A549 treated with DMSO at 1 μM for 4 hours (cell line): ENCODE results near the gene ABCG4. TPM values are rescaled to one million over a fixed set of nuclear protein-coding genes. Genes with fewer than 3 reads are reported as not detected.

Experiments used
- total RNA-seq: library from RNA; stranded (reverse); fragments of 200-300 nt; extraction: Qiagen RNA extraction; gene quantifications from 5 replicates; pipeline ENCODE4 v1.2.3, GENCODE V29; 2022; ENCODE audit warnings: low read depth

The ABCG4 gene
- 0.19 to 0.36 TPM (median 0.25 TPM) in 5 replicates for total RNA-seq

DNA sequence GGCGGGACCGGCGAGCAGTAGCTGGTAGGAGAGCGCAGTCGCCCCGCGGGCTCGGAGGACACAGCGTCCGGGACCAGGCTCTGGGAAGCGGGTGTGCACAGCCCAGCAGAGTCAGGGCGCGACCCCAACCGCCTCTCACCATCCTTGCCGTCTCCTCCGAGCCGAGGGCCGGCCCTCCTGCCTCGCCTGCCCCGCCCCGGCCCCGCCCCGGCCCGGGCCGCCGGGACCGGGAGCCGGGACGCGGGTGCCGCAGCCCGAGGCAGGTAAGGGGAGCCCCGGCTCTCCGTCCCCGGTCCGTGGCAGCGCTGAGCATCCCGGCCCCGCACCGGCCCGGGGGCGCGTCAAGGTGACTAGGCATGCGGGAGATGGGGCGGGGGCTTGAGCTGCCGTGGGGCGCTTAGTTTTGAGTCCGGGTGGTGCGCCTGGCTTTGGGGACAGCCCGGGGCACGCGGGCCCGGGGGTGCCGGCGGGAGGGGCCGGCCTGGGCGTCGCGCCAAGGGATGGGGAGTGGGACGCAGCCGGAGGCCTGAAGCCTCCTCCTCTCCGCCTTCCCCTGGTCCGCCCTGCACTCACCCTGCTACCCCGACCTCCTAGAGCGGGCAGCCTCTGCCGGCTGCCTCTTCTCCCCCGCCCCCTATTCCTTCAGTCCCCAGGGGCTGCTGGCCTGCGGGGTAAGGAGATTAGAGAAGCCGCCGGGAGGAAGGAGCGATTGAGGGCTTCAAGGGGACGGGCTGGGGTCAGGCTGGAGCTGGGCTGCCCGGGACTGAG lies at the start of gene ABCG4:
Gene ABCG4 (plus strand): TSS at position 35 of the 768 bp plus-strand sequence. CDS start 914 bp downstream, outside the sequence.

DNA sequence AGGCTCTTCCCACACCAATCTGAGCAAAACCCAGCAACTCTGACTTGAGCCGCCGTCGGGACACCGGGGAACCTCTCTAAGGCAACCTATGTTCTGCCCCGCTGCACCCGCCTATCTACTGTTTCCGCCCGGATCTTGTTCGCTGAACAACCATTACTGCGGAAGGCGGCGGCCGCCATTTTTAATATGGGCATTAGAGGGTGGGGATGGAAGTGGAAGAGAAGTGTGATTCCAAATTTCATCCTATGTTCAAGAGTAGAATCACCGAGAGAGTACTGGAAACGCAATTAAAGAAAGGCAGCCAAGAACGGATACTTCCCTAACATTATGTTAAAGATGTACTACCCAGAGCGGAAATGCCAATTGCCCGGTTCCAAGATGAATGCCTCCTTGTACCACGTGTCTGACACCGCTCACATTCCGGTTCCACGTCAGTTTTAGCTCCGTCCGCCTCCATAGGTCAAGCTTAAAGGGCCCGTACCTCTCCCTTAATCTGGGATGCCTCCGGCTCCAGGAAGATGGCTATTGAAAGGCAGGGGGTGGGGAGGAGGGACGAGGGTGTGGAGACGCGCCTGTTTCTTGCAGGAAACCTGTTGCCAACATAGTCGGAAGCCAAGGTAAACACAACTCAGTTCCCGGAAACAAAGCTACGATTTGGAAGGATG lies 47.0 kb upstream of the ABCG4 start, which contains the start of gene DPAGT1:
Gene DPAGT1 (minus strand): TSS at position 95 of the 665 bp plus-strand sequence. CDS start 198 bp downstream, outside the sequence.

DNA sequence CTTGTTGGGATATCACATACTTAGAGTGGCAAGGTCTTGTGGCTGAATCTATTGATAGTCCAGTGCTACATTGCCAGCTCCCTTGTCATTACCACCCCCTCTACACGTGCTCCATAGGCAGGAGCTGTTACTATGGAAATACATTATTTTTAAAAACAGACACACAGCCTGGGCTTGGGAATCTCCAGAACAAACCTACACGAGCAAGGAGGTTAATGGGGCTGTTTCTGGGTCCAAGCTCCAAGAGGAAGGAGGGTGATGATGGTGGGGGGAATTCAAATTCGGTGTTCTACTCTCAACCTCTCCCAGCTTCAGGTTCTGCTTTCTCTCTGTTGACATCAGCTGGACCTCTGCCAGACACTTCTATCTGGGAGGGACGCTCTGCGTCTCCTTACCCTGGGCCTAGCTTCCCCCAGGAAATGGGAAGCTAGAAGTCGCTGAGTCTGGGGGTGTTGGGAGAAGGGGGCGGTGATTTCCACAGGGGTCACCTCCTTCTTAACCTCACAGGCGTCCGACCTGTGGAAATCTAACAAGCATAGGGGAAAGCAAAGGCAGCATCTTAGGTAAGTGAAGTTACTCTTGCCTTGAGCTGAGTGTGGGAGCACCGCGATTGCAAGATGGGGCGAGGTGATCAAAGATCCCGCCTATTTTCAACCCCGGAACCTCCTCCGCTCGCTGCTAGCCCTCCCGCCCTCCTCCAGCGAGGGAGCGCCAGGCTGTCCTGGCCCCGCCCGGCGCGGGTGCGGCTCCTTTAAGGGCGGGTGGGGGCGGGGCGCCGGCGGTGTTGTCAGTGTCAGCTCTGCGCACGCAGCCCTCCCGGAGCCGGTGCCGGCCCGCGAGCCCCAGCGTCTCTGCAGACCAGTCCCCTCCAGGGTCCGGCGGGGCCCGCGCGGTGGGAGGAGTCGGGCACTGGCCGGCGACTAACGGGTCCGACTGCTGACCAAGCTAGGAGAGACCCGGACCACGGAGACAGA lies 42.0 kb upstream of the ABCG4 start, which contains the start of gene C2CD2L:
Gene C2CD2L (plus strand): TSS at position 781 of the 974 bp plus-strand sequence. CDS start 398 bp downstream, outside the sequence.

DNA sequence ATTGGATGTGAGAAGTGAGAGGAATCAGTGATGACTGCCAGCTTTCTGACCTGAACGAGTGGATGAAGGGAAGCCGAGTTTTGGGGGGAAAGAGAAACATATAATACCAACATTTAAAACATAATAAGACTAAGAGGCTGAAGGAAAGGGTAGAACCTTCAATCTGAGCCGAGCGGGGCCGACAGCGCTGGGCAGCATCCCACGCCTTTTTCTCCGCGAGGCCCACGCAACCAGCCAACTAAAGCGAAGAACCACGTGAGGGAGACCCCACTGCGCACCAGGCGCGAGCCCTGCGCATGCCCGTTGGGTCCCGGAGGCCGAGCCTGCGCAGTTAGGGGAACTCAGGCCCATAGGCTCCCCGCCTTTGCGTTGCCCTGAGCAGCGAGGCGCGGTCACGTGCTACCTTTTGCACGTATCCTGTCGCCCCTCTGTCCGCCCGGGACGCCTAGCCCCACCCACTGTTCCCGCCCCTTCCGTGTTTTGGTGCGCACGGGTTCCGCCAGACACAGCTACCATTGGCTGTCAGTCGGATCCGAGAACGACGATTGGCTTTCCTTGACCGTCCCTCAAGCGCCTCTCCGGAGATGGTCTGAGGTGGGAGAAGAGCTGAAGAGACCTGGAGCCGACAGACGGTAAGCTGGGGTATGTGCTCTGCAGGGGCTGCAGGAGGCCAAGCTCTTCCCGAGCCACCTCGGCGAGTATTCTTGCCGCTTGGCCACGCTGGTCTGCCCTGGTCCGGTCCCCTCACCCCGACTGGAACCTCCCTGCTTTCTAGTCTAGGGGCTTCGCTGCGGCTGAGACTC lies 27.6 kb upstream of the ABCG4 start, which contains the start of gene HINFP:
Gene HINFP (plus strand): TSS at position 573 of the 803 bp plus-strand sequence. CDS start 5,365 bp downstream, outside the sequence.

DNA sequence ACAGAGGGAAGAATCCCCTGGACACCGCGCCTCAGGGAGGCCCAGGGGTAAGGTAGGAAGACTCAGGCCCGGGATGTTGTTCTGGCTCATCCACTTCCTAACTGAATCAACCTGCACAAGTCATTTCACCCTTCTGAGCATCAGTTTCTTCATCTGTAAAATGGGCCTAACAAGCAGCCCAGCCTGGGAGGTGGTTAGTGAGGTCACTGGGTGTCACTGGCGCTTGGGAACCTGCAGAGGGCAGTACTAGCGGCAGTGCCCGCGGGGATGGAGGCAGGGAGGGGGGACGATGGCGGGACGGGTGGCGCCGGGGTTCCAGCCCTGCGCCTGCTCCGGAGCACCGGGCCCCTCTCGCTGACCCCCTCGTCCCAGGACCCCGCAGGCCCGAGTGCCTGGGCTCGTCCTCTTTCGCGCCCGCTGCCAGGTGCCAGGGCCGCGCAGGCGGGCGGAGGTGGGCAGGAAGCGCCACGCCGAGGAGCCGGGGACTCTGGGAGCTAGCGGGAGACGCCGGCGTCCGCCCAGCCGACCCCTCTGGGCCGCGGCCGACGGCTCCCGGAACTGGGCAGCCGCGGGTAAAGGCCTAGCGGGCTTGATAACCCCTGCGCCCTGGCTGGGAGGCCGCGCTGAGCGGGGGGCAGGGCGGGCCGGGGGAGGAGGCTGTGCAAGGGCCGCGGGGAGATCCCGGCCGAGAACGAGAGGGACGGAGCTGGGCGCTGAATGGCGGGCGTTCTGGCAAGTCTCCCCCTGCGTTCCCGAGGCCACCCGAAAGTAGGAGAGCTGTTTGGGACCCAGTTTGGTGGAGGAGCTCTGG lies 19.8 kb downstream of the ABCG4 start, which contains the start of gene NLRX1:
Gene NLRX1 (plus strand): TSS at position 255 of the 811 bp plus-strand sequence. CDS start 2,679 bp downstream, outside the sequence.

DNA sequence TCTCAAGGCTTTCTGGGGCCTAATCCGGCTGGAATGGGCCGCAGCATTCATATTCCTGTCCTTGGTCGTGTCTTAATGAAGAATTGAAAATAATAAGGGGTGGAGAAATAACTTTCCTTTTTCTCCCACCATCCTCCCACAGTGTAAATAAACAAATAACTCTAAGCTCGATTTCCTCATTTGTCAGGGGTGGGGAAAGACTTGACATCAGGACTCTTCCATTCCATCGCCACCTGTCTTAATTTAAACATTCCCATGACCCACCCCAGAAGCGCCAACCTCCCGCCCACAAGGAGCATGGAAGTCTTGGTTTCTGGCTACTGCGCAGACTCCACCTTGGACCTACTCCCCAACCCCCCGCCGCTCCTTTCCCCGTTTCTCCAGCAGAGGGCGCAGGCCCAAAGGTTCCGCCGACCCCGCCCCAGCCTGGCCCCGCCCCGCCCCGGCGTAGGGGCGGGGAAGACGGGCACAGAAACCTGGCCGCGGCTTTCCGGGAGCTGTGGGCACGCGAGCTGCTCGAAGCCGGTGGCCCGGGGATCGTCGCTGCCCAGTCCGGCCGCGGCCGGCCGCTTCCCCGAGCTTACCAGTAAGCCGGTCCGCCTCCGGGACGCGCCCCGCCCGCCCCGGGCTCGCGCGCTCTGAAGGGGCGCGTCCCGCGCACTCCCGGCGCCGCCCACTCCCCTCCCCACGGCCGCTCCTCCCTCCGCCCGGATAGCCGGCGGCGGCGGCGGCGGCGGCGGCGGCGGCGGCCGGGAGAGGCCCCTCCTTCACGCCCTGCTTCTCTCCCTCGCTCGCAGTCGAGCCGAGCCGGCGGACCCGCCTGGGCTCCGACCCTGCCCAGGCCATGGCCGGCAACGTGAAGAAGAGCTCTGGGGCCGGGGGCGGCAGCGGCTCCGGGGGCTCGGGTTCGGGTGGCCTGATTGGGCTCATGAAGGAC lies 57.0 kb downstream of the ABCG4 start, which contains the start of gene CBL:
Gene CBL (plus strand): TSS at position 766 of the 937 bp plus-strand sequence. CDS start 79 bp downstream, at position 845.

Other genes with a start within 250 kb of the ABCG4 start
- 86.6 to 141 TPM (median 122 TPM) in 5 replicates for gene BCL9L, start 223.1 kb upstream of the ABCG4 start, total RNA-seq
- 0.53 to 0.94 TPM (median 0.81 TPM) in 5 replicates for gene UPK2, start 192.8 kb upstream of the ABCG4 start, total RNA-seq
- gene FOXR1, start 177.3 kb upstream of the ABCG4 start, total RNA-seq: not detected in 5 replicates
- 10.0 to 18.0 TPM (median 11.3 TPM) in 5 replicates for gene CENATAC, start 150.9 kb upstream of the ABCG4 start, total RNA-seq
- gene RPS25, start 130.7 kb upstream of the ABCG4 start, total RNA-seq: 759 to 1,109 TPM (median 829 TPM) in 5 replicates
- gene TRAPPC4, start 130.3 kb upstream of the ABCG4 start, total RNA-seq: 57.0 to 64.6 TPM (median 62.7 TPM) in 5 replicates
- 10.3 to 11.8 TPM (median 11.0 TPM) in 5 replicates for gene SLC37A4, start 118.2 kb upstream of the ABCG4 start, total RNA-seq
- 46.0 to 54.7 TPM (median 51.4 TPM) in 5 replicates for gene HYOU1, start 91.8 kb upstream of the ABCG4 start, total RNA-seq
- 10.7 to 13.6 TPM (median 12.8 TPM) in 5 replicates for gene VPS11, start 81.2 kb upstream of the ABCG4 start, total RNA-seq
- 45.9 to 53.9 TPM (median 52.6 TPM) in 5 replicates for gene HMBS, start 64.2 kb upstream of the ABCG4 start, total RNA-seq
- gene DPAGT1, start 47.2 kb upstream of the ABCG4 start, total RNA-seq: 35.9 to 44.7 TPM (median 42.6 TPM) in 5 replicates
- gene C2CD2L, start 41.7 kb upstream of the ABCG4 start, total RNA-seq: 5.2 to 7.0 TPM (median 6.6 TPM) in 5 replicates
- gene HINFP, start 27.5 kb upstream of the ABCG4 start, total RNA-seq: 10.4 to 11.9 TPM (median 10.9 TPM) in 5 replicates
- gene NLRX1, start 19.7 kb downstream of the ABCG4 start, total RNA-seq: 9.3 to 11.7 TPM (median 11.5 TPM) in 5 replicates
- 0.07 to 0.25 TPM (median 0.17 TPM) in 3 of 5 replicates, not detected in the others for gene NHERF4, start 36.4 kb downstream of the ABCG4 start, total RNA-seq
- 7.8 to 11.6 TPM (median 10.8 TPM) in 5 replicates for gene CBL, start 57.3 kb downstream of the ABCG4 start, total RNA-seq
- gene MCAM, start 168.1 kb downstream of the ABCG4 start, total RNA-seq: 10.4 to 13.7 TPM (median 11.8 TPM) in 5 replicates
- 32.7 to 44.8 TPM (median 36.3 TPM) in 5 replicates for gene RNF26, start 185.5 kb downstream of the ABCG4 start, total RNA-seq
- not detected in 5 replicates for gene C1QTNF5, start 191.8 kb downstream of the ABCG4 start, total RNA-seq
- not detected in 5 replicates for gene MFRP, start 197.7 kb downstream of the ABCG4 start, total RNA-seq
- gene USP2, start 232.6 kb downstream of the ABCG4 start, total RNA-seq: 0.32 to 0.58 TPM (median 0.38 TPM) in 5 replicates